Activated naive CD4-positive, alpha-beta T cell treated with anti-CD3 and anti-CD28 coated beads for 36 hours (primary cell): ENCODE measurements around the gene TMEM245. TPM values are rescaled to one million over a fixed set of nuclear protein-coding genes. Genes with fewer than 3 reads are reported as not detected.

Source experiments
- CTCF ChIA-PET: fragments of 350-600 bp; sonication (Branson Sonifier 250); formaldehyde crosslinking; loops from one replicate; lab custom pipeline; 2021; ENCODE audit warnings: antibody characterized with exemption; lab: Charles Lee
- DNase-seq: peaks from one replicate; pipeline ENCODE4 v3.0.0-alpha.2; 2020
- H3K27ac Mint-ChIP-seq: one replicate; pipeline ENCODE4 v1.8.0; 2021; ENCODE audit warnings: mild to moderate bottlenecking, mixed read lengths
- H3K27me3 Mint-ChIP-seq: one replicate; pipeline ENCODE4 v1.8.0; 2021; ENCODE audit warnings: low read depth, mixed read lengths
- H3K36me3 Mint-ChIP-seq: one replicate; pipeline ENCODE4 v1.8.0; 2021; ENCODE audit warnings: low read depth, mixed read lengths
- H3K4me1 Mint-ChIP-seq: one replicate; pipeline ENCODE4 v1.8.0; 2021; ENCODE audit warnings: low read depth, mixed read lengths
- H3K4me3 Mint-ChIP-seq: one replicate; pipeline ENCODE4 v1.8.0; 2021; ENCODE audit warnings: mild to moderate bottlenecking, moderate library complexity, mixed read lengths
- H3K9me3 Mint-ChIP-seq: one replicate; pipeline ENCODE4 v1.8.0; 2021; ENCODE audit warnings: mixed read lengths
- intact Hi-C: fragments of 100-400 bp; cut with micrococcal nuclease; formaldehyde crosslinking; loops from one replicate; pipeline ENCODE4 v1.15.1; 2023
- total RNA-seq, 2 experiments: library from RNA; stranded (reverse); gene quantifications; one replicate each; pipeline ENCODE4 v1.2.3, GENCODE V29; 2021

Gene TMEM245
- total RNA-seq, 2 experiments from 2014 or later: 19.9 TPM

- CTCF ChIA-PET: interaction anchor here (0.6 to 1.1 kb wide), 2 partner anchors 21 to 135 kb away, joined by 3 to 4 read pairs; no protein-coding TSS in a partner anchor
- peaks cover 48% of the 10 kb centered on the region for H3K36me3 Mint-ChIP-seq
- DNase-seq: no peak
- H3K9me3 Mint-ChIP-seq: no peaks in the 10 kb centered on the region
- H3K27ac Mint-ChIP-seq: no peak overlapping the region
- H3K4me1 Mint-ChIP-seq: peaks cover 9% of the 10 kb centered on the region
- no peak overlapping the region for H3K4me3 Mint-ChIP-seq
- no peaks in the 10 kb centered on the region for H3K27me3 Mint-ChIP-seq
- intact Hi-C loops: no loop called here
These were observed 70.9 kb downstream of the TMEM245 start for GRCh38 chr9:109048822-109049221.

GRCh38 chr9:109047259-109047658 is 72.5 kb downstream of the TMEM245 start:
- H3K27ac Mint-ChIP-seq: no peak overlapping the region
- H3K27me3 Mint-ChIP-seq: no peaks in the 10 kb centered on the region
- peaks cover 52% of the 10 kb centered on the region for H3K36me3 Mint-ChIP-seq
- intact Hi-C loops: no loop called here
- DNase-seq: no peak
- H3K4me3 Mint-ChIP-seq: no peak overlapping the region
- peaks cover 9% of the 10 kb centered on the region for H3K4me1 Mint-ChIP-seq
- CTCF ChIA-PET: interaction anchor here (1.1 to 1.2 kb wide), 2 partner anchors 9 to 96 kb away, joined by 3 to 5 read pairs; no protein-coding TSS in a partner anchor
- peaks cover 5% of the 10 kb centered on the region for H3K9me3 Mint-ChIP-seq

DNA sequence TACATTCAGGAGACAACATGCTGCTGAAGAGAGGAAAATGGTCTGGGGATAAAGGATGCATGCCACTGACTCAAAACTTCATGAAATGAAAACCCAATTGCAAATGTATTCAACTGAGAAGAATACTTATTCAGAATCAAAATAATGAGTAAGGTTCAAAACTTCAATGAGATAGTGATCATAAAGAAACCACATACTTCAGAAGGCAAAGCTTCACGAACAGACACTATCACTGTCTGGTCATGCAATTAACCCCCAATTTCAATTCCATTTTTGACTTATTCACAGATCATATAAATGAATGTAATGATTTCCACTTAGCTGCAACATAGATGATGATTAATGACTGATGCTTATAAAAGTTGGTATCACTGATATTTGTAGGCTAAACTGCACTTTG is 73.4 kb downstream of the TMEM245 start:
- H3K27me3 Mint-ChIP-seq: no peaks in the 10 kb centered on the region
- peaks cover 9% of the 10 kb centered on the region for H3K4me1 Mint-ChIP-seq
- H3K4me3 Mint-ChIP-seq: no peak overlapping the region
- intact Hi-C loops: no loop called here
- no peak for DNase-seq
- H3K9me3 Mint-ChIP-seq: peaks cover 5% of the 10 kb centered on the region
- CTCF ChIA-PET: interaction anchor here (1.1 to 1.2 kb wide), 2 partner anchors 10 to 95 kb away, joined by 3 to 5 read pairs; no protein-coding TSS in a partner anchor
- no peak overlapping the region for H3K27ac Mint-ChIP-seq
- peaks cover 53% of the 10 kb centered on the region for H3K36me3 Mint-ChIP-seq

DNA sequence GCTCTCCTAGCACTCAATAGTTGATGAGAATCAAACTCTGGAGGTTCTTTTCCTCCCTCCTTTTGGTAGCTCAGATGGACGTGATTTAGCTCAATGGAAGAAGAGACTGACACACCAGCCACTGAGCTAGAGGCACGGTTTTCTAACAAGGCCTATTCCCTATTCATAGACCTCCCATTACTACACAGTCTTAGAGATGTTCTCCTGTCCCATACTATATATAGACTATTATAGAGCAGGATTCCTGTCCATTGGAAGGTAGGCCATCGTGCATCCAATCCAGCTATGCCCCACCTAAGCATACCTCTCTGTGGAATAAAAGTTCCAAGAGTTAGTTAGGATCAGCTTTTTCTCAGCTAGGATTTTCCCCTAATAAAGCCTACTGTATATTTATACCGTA is 76.2 kb downstream of the TMEM245 start:
- CTCF ChIA-PET: interaction anchor here (0.6 to 1.1 kb wide), 2 partner anchors 23 to 426 kb away, joined by 3 to 5 read pairs; no protein-coding TSS in a partner anchor

DNA sequence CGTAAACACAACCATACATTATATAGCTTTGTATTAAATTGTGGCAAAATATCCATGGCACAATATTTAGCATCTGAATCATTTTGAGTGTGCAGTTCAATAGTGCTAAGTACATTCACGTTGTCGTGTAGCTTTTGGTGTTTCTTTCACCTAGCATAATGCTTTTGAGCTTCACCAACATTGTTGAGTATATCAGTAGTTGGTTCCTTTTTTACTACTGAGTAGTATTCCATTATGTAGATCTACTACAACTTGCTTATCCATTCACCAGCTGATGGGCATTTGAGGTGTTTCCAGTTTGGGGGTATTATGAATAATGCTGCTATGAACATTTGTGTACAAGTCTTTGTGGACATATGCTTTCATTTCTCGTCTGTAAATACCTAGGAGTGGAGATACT is 79.2 kb downstream of the TMEM245 start:
- Mint-ChIP-seq H3K27ac (no peak overlapping the region), H3K9me3 (peaks cover 5% of the 10 kb centered on the region), H3K36me3 (peaks cover 41% of the 10 kb centered on the region), H3K4me3 (no peak overlapping the region), H3K4me1 (no peaks in the 10 kb centered on the region), H3K27me3 (no peaks in the 10 kb centered on the region)
- no peak for DNase-seq
- intact Hi-C loops: no loop called here
- CTCF ChIA-PET: no interaction called here

More for the DNA sequence above, 76.2 kb downstream of the TMEM245 start:
- Mint-ChIP-seq H3K4me1 (peaks cover 9% of the 10 kb centered on the region), H3K27ac (no peak overlapping the region), H3K4me3 (no peak overlapping the region), H3K9me3 (peaks cover 5% of the 10 kb centered on the region), H3K36me3 (peaks cover 49% of the 10 kb centered on the region), H3K27me3 (no peaks in the 10 kb centered on the region)
- intact Hi-C loops: no loop called here
- DNase-seq: no peak

DNA sequence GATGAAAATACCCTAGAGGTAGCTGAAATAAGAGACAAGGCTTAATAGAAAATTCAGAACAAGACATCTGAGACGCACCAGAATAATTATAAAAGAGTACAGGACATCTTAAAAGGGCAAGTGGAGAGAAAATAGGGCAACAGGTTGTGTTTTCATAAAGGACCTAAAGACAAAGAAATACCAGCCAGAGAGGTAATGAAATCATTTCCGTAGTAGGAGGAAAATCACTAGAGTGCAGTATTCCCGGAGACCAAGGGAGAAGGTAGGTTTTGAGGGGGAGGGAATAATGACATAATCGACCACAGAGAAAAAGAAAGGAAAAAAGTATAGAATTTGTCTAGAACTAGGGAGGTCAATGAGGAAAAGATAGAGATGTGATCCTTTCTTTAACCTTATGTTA is 80.2 kb downstream of the TMEM245 start:
- H3K36me3 Mint-ChIP-seq: peaks cover 34% of the 10 kb centered on the region
- DNase-seq: no peak
- H3K27ac Mint-ChIP-seq: no peak overlapping the region
- H3K9me3 Mint-ChIP-seq: peaks cover 5% of the 10 kb centered on the region
- H3K27me3 Mint-ChIP-seq: no peaks in the 10 kb centered on the region
- H3K4me1 Mint-ChIP-seq: no peaks in the 10 kb centered on the region
- no peak overlapping the region for H3K4me3 Mint-ChIP-seq
- CTCF ChIA-PET: no interaction called here
- intact Hi-C loops: no loop called here

DNA sequence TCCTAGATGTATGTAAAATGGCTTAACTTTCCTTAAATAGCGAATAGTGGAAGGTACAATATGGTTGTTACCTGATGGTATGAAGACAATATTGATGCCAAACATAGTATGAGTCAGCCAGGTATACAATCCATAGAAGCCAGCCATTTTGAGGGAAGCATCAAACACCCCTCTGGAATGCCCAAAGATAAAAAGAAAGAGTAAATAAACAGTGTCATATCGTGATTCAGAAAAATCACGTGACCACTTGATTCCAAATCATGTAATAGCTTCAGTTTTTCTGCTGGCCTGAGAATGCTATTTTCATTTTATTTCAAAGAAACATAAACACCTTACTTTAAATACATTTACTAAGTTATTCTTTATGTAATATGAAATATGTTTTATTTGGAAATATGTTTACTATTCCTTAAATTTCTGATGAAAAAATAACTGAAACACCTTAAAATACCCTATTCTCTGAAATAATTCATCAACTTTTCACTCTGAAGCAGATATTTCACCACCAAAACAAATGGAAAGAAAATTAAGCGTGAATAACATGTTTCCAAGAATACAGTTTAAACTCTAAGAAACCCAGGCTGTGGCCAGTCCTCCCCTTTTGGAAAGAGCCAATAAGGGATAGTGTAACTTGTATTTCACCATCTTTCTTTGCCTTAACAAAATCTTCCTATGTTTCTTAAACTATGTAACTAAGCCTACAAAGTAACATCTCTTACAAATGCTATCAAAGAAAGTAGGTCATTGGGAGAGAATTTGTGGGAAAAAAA is 81.6 kb downstream of the TMEM245 start:
- Mint-ChIP-seq H3K27ac (no peak overlapping the region), H3K36me3 (peaks cover 29% of the 10 kb centered on the region), H3K27me3 (no peaks in the 10 kb centered on the region), H3K4me3 (no peak overlapping the region), H3K4me1 (no peaks in the 10 kb centered on the region), H3K9me3 (peaks cover 1% of the 10 kb centered on the region)
- intact Hi-C loops: no loop called here
- CTCF ChIA-PET: no interaction called here
- DNase-seq: no peak

DNA sequence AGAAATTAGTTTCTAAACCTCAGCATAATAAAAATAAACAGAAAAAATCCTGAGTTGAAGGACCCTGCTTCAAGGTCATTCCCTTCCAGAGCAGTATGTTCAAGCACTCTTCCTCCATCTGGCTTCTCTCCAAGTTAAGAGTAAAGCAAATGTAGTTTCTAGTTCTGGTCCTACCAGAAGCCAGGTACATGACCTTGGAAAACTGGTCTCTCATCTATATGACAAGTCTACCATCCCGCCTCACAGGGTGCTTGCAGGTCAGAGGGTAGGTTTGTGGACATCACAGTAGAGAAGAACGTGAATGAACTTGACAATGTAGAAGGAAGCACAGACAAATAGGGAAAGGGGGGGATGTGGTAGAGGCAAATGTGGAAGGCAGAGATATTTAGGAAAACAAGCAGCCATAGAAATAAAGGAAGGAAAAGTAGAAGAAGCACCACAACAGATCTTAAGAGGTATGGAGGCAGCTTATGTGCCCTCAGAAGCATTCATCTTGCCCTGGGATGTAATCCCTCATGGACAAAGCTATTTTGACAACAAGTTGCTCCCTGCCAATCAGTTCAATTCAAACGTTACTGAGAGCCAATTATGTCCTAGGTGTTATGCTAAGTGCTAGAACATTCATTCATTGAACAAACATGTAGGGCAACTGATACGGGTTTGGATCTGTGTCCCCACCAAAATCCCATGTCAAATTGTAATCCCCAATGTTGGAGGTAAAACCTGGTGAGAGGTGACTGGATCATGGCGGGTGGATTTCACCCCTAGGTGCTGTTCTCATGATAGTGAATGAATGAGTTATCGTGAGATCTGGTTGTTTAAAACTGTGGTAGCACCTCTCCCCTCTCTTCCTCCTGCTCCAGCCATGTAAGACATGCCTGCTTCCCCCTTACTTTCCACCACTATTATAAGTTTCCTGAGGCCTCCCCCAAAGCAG is 82.7 kb downstream of the TMEM245 start:
- no peak for DNase-seq
- intact Hi-C loops: no loop called here
- Mint-ChIP-seq H3K27ac (no peak overlapping the region), H3K4me1 (no peaks in the 10 kb centered on the region), H3K36me3 (peaks cover 25% of the 10 kb centered on the region), H3K9me3 (no peaks in the 10 kb centered on the region), H3K4me3 (no peak overlapping the region), H3K27me3 (no peaks in the 10 kb centered on the region)
- CTCF ChIA-PET: no interaction called here

DNA sequence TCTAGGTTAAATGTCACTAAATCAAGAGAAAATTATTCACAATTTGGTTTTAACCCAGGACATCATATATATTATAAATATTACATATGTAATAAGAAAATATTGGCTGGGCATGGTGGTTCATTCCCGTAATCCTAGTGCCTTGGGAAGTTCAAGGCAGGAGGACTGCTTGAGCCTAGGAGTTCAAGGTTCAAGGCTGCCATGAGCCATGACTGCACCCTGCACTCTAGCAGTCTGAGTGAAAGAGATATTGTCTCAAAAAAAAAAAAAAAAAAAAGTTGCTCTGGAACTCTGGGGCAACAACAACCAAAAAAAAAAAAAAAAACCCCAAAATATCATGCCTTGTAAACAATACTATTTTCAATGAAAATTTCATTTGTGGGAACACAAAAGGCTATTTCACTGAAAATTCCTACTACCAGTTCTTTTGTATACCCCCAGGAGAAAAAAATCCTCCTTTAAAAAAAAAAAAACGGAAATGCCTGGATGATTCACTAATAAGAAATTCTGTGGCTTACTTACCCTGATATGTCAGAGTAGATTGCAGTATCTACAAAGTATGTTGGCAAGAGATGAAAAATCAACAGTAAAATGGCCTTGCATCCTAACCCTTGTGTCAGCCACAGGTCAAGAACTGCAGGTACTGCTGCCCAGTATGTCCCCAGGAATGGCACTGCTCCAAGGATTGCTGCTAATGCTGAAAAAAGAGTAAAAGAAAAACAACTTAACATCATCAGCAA is 83.9 kb downstream of the TMEM245 start:
- no peak for DNase-seq
- Mint-ChIP-seq H3K36me3 (peaks cover 24% of the 10 kb centered on the region), H3K27me3 (no peaks in the 10 kb centered on the region), H3K9me3 (no peaks in the 10 kb centered on the region), H3K4me3 (no peak overlapping the region), H3K4me1 (no peaks in the 10 kb centered on the region), H3K27ac (no peak overlapping the region)
- intact Hi-C loops: no loop called here
- CTCF ChIA-PET: no interaction called here

DNA sequence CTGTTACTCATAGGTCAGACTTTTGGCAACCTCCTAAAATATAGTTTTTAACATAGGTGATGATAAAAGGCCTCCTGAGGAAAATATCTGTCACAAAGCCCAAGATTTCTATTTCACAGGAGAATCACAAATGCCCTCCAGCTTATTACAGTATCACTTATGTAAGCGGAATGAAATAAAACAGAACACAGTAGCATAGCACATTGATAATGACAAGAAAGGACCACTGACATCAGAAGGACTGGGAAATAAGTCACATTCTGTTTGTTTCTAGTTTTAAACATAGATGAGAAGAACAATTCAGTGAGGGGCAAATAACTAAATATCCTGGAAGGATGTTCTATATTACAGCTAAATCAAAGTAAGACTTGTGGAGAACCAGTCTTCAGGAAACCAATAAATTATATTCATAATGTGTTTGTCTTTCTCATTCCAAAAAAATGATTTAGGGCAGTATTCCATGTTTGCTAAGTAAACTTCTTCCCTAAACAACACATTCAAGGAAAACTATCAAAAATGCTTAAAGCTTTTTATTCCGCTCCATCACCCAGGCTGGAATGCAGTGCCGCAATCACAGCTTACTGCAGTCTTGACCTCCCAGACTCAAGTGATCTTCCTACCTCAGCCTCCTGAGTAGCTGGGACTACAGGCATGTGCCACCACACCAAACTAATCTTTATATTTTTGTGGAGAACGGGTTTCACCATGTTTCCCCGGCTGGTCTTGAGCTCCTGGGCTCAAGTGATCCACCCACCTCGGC is 85.6 kb downstream of the TMEM245 start:
- intact Hi-C loops: no loop called here

DNA sequence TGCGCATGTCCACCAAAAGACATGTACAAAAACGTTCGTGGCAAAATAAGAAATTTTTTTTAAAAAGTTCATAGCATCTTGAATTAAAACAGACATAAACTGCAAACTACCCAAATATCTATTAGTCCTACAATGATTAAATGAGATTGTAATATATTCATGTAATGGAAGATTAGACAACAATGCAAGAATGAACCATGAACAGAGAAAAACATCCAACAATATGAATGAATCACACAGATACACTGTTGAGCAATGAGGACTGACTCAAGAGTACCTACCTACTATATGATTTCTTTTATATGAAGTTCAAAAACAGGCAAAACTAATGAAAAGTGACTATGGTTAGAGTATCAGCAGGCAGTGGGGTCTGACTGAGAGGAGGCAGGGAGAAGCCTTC is 88.5 kb downstream of the TMEM245 start:
- CTCF ChIA-PET: no interaction called here
- intact Hi-C loops: no loop called here
- DNase-seq: no peak
- Mint-ChIP-seq H3K4me1 (no peaks in the 10 kb centered on the region), H3K27ac (no peak overlapping the region), H3K36me3 (peaks cover 22% of the 10 kb centered on the region), H3K27me3 (no peaks in the 10 kb centered on the region), H3K9me3 (no peaks in the 10 kb centered on the region), H3K4me3 (no peak overlapping the region)

More for the DNA sequence above, 85.6 kb downstream of the TMEM245 start:
- no peaks in the 10 kb centered on the region for H3K4me1 Mint-ChIP-seq
- H3K27me3 Mint-ChIP-seq: no peaks in the 10 kb centered on the region
- no peak for DNase-seq
- CTCF ChIA-PET: interaction anchor here (0.9 to 1.0 kb wide), 2 partner anchors 11 to 287 kb away, joined by 3 read pairs; no protein-coding TSS in a partner anchor
- H3K27ac Mint-ChIP-seq: no peak overlapping the region
- peaks cover 17% of the 10 kb centered on the region for H3K36me3 Mint-ChIP-seq
- no peaks in the 10 kb centered on the region for H3K9me3 Mint-ChIP-seq
- H3K4me3 Mint-ChIP-seq: no peak overlapping the region
